ENCODE measurements around the gene HRH1.

The HRH1 gene

GRCh38 chr3:11156026-11156410 lies 1.7 kb downstream of the HRH1 start:
- Mint-ChIP-seq H3K4me3 (no peak overlapping the region), H3K4me1 (peaks cover 16% of the 10 kb centered on the region)

DNA sequence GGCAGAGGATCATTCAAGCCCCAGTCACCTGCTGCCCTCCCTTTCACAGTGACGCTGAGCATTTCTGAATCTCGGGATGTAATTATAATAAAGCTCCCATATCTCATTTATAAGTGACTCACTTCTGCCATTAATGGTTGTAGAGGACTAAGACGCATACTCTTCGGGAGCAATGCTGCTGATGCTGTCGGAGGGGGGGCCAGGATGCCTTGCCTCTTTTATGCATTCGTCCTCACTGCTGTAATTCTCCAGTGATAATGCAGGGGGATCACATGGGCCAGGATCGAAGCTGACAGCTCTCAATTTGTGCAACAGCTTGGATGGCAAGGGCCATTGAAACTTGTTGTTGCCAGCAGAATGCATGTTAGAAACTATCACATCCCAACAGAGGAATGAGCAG lies 3.1 kb downstream of the HRH1 start:
- Mint-ChIP-seq H3K27ac (no peak overlapping the region), H3K36me3 (ENCODE audit: low read depth) (no peaks in the 10 kb centered on the region), H3K27me3 (ENCODE audit: low read depth, poor library complexity) (peaks cover 86% of the 10 kb centered on the region), H3K9me3 (no peaks in the 10 kb centered on the region), H3K4me3 (no peak overlapping the region), H3K4me1 (peaks cover 16% of the 10 kb centered on the region)
- TF ChIP-seq, protein P1, sequence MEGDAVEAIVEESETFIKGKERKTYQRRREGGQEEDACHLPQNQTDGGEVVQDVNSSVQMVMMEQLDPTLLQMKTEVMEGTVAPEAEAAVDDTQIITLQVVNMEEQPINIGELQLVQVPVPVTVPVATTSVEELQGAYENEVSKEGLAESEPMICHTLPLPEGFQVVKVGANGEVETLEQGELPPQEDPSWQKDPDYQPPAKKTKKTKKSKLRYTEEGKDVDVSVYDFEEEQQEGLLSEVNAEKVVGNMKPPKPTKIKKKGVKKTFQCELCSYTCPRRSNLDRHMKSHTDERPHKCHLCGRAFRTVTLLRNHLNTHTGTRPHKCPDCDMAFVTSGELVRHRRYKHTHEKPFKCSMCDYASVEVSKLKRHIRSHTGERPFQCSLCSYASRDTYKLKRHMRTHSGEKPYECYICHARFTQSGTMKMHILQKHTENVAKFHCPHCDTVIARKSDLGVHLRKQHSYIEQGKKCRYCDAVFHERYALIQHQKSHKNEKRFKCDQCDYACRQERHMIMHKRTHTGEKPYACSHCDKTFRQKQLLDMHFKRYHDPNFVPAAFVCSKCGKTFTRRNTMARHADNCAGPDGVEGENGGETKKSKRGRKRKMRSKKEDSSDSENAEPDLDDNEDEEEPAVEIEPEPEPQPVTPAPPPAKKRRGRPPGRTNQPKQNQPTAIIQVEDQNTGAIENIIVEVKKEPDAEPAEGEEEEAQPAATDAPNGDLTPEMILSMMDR (IDR thresholded peaks at IDR 0.05), result no peak
- DNase-seq, result no peak

More at GRCh38 chr3:11156026-11156410, 1.7 kb downstream of the HRH1 start:
- H3K36me3 Mint-ChIP-seq (ENCODE audit: low read depth), result no peaks in the 10 kb centered on the region
- no peak for DNase-seq
- TF ChIP-seq, protein P1 (IDR thresholded peaks at IDR 0.05), result no peak
- peaks cover 89% of the 10 kb centered on the region for H3K27me3 Mint-ChIP-seq (ENCODE audit: low read depth, poor library complexity)
- H3K9me3 Mint-ChIP-seq, result no peaks in the 10 kb centered on the region
- no peak overlapping the region for H3K27ac Mint-ChIP-seq

DNA sequence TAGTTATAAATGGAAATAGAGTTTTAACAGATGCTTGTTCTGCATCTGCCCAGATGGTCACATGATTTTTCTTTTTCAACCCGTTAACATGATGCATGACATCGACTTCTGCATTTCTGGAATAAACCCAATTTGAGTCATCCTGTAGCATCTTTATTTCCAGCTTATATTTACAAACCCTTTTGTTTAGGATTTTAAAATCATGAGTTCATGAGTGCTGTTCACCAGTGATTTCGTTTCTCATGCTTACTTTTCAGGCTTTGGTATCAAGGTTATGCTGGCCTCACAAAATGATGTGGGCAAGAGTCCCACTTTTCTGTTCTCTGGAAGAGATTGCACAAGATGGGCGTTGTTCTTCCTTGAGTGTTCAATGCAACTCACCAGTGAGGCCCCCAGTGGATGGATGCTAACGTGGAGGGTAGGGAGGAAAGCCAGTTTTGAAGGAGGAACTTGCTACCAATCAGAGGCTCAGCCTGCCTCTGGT lies 5.2 kb downstream of the HRH1 start:
- Mint-ChIP-seq H3K4me1 (peaks cover 11% of the 10 kb centered on the region), H3K27me3 (ENCODE audit: low read depth, poor library complexity) (peaks cover 83% of the 10 kb centered on the region), H3K9me3 (no peaks in the 10 kb centered on the region), H3K36me3 (ENCODE audit: low read depth) (no peaks in the 10 kb centered on the region), H3K4me3 (no peak overlapping the region), H3K27ac (no peak overlapping the region)
- DNase-seq, result no peak
- TF ChIP-seq, protein P1 (IDR thresholded peaks at IDR 0.05), result no peak

- TF ChIP-seq, protein P1 (IDR thresholded peaks at IDR 0.05), result no peak
- DNase-seq, result no peak
- H3K27me3 Mint-ChIP-seq (ENCODE audit: low read depth, poor library complexity), result peaks cover 67% of the 10 kb centered on the region
- no peaks in the 10 kb centered on the region for H3K4me1 Mint-ChIP-seq
- no peak overlapping the region for H3K27ac Mint-ChIP-seq
- H3K9me3 Mint-ChIP-seq, result no peaks in the 10 kb centered on the region
- H3K4me3 Mint-ChIP-seq, result no peak overlapping the region
- no peaks in the 10 kb centered on the region for H3K36me3 Mint-ChIP-seq (ENCODE audit: low read depth)
Measured at GRCh38 chr3:11161666-11162065, 7.4 kb downstream of the HRH1 start.

DNA sequence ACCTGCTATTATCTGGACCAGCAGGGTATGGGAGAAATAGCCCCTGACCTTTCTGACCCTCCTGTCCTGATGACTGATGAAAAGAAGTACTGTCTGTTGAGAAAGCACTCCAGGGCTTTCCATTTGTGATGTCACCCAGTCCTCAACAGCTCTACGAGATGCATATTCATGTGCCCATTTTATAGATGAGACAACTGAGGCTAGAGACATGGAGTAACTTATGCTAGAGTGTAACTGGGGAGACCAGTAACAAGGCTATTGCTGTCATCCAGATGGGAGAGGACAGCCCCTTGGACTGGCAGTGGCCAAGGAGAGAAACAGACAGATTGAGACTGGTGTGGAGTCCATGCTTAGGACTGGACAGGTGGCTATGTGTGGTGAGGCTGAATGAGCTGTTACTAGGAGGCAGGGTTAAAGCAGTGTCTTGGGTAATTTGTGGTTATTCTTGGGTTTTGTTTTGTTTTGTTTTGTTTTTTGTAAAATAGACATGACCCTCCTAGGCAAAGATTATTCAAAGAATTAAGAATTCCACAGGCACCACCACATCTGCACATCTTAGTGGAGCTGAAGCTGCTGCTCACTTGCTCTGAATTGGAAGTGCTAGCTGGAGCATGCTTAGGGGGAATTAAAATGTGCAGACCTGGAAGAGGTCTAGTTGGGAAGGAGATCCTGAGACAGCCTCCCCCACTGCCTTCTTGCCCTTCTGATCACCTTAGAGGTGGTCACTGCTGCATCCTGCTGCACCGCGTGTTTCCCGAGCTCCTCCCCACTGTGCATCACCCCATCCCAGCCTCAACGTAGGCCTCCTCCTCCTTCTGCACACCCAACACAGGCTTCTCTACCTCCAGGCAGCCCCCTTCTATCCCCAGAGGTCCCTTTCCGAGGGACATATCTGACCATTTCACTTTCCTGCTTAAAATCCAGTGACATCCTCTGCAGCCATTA lies 8.4 kb downstream of the HRH1 start:
- no peak for DNase-seq
- Mint-ChIP-seq H3K4me1 (no peaks in the 10 kb centered on the region), H3K27ac (no peak overlapping the region), H3K9me3 (no peaks in the 10 kb centered on the region), H3K27me3 (ENCODE audit: low read depth, poor library complexity) (peaks cover 58% of the 10 kb centered on the region), H3K4me3 (no peak overlapping the region), H3K36me3 (ENCODE audit: low read depth) (no peaks in the 10 kb centered on the region)
- TF ChIP-seq, protein P1 (IDR thresholded peaks at IDR 0.05), result no peak
